NCI-H345 (cell line): ENCODE measurements around the gene ZNF267.
"Not testable (repeated sequence)": the region's sequence is repeated elsewhere in the genome, so short reads cannot be mapped to it uniquely, and the experiment has no call there.

Experiments
- DNase-seq: peaks from one replicate; lab custom pipeline; 2025; lab: John Stamatoyannopoulos, UW

The ZNF267 gene

GRCh38 chr16:31879937-31880321 lies 6.3 kb downstream of the ZNF267 start:
- DNase-seq = no peak

- DNase-seq = no peak
These were observed 6.8 kb downstream of the ZNF267 start for GRCh38 chr16:31880322-31880979.

- DNase-seq = no peak
These were observed 12.6 kb downstream of the ZNF267 start for GRCh38 chr16:31886227-31886626.

GRCh38 chr16:31888735-31889134 lies 15.1 kb downstream of the ZNF267 start:
- DNase-seq = no peak

- DNase-seq = not testable (repeated sequence)
These were observed 18.5 kb downstream of the ZNF267 start for GRCh38 chr16:31892111-31892510.

GRCh38 chr16:31893824-31894223 lies 20.2 kb downstream of the ZNF267 start:
- no peak for DNase-seq

GRCh38 chr16:31897283-31897682 lies 23.7 kb downstream of the ZNF267 start:
- no peak for DNase-seq

GRCh38 chr16:31899505-31899904 lies 25.9 kb downstream of the ZNF267 start:
- DNase-seq = no peak

GRCh38 chr16:31904571-31904970 lies 31.0 kb downstream of the ZNF267 start:
- not testable (repeated sequence) for DNase-seq

- no peak for DNase-seq
These were observed 40.1 kb downstream of the ZNF267 start for GRCh38 chr16:31913668-31914067.

- DNase-seq = no peak
These were observed 42.5 kb downstream of the ZNF267 start for GRCh38 chr16:31916056-31916488.

- no peak for DNase-seq
These were observed 46.8 kb downstream of the ZNF267 start for GRCh38 chr16:31920373-31920772.

- DNase-seq = not testable (repeated sequence)
These were observed 78.2 kb downstream of the ZNF267 start for GRCh38 chr16:31951806-31952205.

- DNase-seq = not testable (repeated sequence)
These were observed 78.6 kb downstream of the ZNF267 start for GRCh38 chr16:31952206-31952605.

- not testable (repeated sequence) for DNase-seq
These were observed 82.6 kb downstream of the ZNF267 start for GRCh38 chr16:31956221-31956620.

GRCh38 chr16:31960186-31960910 lies 86.7 kb downstream of the ZNF267 start:
- DNase-seq = not testable (repeated sequence)
